HG02763 (cell line): ENCODE measurements around the gene SORCS3.

Experiments used
- ATAC-seq: cut with Tn5 transposase; IDR thresholded peaks from one replicate; pipeline ENCODE4 v1.9.1; 2021; ENCODE audit warnings: mild to moderate bottlenecking, moderate library complexity; ENCODE audit not compliant: unreplicated experiment

SORCS3 gene

DNA sequence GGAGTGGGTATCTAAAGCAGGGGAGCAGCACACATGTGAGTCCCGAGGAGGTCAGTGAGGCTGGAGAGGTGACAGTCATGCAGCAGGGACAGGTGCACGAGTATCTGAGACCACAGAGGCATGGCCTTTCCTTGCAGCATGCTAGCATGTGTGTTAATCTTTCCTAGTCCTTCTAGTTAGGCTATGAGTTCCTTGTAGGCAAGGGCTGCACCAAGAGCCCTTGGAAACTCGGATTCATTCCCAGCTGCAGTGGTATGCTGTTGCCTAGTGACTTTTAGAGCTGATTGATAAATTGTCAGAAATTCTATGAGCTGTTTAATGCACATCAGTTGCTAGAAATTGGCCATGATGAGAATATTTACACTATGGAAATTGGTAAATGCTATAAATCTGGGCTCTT, 132.0 kb downstream of the SORCS3 start:
- ATAC-seq: no peak

- ATAC-seq: no peak
Observed at GRCh38 chr10:104774234-104774633, 133.1 kb downstream of the SORCS3 start.

DNA sequence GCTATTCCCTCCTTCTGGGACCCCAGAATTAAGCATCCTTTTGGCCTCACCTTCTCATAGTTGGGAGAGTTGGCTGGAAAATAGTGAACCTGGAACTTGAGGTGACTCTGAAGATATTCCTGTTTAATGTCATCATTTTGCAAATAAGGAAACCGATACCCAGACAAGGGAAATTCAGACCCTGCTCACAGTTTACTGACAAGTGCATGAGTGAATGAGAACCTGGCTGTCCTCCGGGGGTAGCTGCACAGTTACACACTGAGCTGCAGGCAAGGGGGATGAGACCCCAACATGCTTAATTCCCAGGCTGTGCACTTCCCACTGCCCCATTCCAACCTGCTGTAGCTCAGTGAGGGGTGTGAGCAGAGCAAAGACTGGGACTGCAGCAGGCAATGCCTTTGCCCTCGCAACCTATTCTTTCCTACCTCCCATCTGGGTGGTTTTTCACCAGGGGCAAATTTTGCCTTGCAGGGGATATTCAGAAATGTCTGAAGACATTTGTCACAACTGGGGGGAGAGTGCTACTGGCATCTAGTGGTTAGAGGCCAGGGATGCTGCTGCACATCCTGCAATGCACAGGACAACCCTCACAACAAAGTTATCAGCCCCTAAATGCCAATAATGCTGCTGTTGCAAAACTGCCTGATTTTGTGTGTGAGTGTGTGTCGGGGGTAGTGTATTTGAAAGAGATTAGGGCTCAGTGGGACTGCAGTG, 136.2 kb downstream of the SORCS3 start:
- no peak for ATAC-seq

GRCh38 chr10:104778371-104778770, 137.3 kb downstream of the SORCS3 start:
- ATAC-seq: no peak

GRCh38 chr10:104779701-104780100, 138.6 kb downstream of the SORCS3 start:
- no peak for ATAC-seq

- no peak for ATAC-seq
Observed at GRCh38 chr10:104780165-104780564, 139.1 kb downstream of the SORCS3 start.

DNA sequence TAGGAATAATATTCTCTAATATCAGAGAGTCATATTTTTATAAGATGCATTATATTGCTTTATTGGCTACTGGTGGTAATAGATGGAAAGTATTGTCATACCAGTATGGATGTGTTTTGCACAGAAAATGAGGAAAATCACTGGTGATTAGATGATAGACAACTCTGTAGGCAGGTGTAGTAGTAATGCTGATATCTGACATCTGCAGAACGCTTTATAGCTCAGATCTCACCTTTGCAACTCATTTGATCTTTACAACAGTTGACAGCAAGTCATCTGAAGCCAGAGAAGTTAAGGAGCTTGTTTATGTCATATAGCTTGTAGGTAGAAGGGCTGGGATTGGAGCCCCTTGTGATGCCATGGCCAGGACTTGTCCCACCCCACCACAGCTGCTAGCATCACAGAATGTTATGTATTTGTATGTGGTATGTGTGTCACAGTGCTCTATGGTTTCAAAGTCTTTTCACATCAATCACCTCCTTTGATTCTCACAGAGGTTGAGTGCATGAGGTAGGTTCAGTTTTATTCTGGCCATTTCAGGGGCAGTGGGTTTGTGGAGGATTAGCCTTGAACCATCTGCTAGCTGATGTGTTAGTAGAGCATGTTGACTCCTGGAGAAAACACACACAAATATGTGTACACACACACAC, 140.0 kb downstream of the SORCS3 start:
- no peak for ATAC-seq

GRCh38 chr10:104784452-104784851, 143.4 kb downstream of the SORCS3 start:
- no peak for ATAC-seq

DNA sequence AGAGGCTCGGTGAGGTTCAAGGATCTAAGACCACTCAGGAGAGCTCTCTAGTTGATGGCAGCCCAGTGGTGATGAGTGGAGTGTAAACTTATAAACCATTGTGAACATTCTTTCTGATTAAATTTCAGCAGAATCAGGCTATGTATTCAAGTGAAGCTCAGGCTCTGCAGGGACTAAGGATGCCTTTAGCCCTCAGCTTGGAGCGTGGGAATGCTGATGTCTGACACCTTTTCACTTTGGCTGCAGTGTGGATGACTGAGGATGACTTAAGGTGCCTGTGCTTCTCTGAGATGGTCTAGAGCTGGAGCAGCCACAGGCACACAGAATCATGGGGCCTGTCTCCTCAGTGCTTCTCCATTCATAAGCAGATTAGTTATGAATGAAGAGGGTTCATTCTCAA, 150.4 kb downstream of the SORCS3 start:
- ATAC-seq: no peak

GRCh38 chr10:104795411-104795810, 154.3 kb downstream of the SORCS3 start:
- no peak for ATAC-seq

- no peak for ATAC-seq
Observed at GRCh38 chr10:104796823-104797222, 155.7 kb downstream of the SORCS3 start.

GRCh38 chr10:104802941-104803340, 161.9 kb downstream of the SORCS3 start:
- ATAC-seq: no peak

DNA sequence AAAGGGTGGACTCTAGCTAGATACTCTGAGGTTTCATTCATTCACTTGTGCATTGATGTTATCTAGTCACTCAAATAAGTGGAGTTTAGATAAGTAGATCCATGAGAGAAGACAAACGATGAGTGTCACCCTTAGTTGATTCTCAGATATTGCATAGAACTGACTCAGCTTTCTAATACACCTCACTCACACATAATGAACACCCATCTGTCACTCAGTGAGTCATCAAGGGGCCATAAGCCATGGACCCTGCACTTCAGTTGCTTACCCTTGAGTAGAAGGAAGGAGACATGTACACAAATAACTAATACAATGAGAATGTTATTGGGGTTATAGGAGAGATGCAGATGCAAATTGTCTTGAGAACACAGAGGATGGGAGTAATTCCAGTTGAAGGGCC, 163.8 kb downstream of the SORCS3 start:
- ATAC-seq: no peak

DNA sequence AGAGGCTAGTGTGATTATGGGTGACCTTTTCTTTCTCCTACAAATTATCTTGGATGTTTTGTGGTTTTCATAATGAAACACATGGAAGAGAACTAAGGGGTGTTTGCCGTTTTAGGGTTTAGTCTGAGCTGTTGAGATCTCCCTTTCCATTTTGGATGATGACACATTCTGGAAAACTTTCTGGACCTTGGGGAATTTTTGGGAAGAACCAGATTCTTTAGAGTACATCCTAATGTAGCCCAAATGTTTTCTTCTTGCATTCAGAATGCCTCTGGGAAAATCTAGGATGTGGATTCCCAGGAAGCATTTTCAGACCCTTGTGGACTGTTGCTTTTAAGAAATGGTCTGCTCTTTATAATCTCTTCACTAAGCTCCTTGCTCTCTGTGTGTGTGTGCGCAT, 165.7 kb downstream of the SORCS3 start:
- no peak for ATAC-seq

DNA sequence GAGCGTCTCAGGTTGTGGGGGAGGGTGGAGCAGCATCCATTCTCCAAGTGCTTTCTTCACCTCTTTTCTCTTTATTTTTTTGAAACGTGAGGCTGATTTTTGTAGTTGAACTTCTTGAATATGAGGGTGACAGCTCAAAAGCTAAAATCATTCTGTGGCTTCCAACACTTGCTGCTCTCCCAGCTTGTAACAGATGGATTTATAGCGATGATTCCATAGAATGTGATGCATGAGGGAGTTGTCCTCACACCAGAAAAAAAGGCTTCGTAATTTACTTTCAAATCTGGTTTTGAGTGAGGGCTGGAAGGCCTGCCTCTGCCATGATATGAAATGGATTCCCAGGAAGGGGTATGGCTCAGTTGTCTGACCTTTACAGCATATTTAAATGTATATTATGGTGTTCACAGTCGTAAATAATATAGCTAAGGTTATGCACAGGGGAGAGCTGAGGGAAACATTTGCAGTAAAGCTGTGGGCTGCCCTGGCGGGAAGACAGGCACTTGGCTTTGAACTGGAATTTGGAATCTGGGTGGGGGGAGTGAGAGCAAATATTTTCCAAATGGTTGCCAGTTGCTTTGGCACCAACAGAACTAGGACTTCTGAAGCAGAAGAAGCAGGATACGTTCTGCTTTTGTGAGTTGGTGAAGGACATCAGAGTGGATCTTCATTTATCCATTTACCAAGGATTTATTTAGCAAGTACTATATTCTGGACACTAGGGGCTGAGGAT, 166.7 kb downstream of the SORCS3 start:
- no peak for ATAC-seq

DNA sequence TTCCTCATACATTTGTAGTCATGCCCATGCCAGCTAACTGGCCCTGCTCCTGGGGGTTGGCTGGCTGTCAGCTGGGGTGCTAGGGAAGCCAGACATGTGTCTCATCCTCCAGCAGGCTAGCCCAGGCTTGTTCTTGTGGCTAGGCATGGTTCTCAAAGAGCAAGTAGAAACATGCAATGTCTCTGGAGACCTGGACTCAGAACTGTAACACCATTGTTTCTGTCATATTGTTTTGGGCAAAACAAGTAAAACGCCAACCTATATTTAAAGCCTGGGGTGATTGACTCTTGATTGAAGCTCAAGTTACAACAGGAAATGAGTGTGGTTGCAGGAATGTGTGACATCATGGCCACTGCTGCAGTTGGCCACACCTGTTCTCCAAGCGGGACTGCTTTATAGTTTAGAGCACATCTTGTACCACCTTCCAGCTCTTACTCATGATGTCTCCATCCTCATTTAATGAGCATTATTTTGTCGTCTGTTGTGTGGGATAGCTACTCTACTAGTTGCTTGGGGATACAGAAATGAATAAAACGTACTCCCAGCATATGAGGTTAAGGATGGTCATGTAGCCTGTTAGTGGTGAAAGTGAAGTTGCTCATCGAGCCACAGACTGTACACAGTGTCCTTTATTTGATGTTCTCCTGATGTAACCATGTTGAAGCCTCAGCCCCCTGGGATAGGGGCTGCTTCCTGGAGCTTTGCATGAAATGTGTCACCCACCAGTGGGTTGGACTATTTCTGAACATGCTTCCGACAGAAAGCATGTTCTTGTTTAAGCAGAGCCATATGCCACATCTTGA, 168.4 kb downstream of the SORCS3 start:
- peak; percentile 66 for ATAC-seq

GRCh38 chr10:104811166-104811565, 170.1 kb downstream of the SORCS3 start:
- ATAC-seq: no peak

- no peak for ATAC-seq
Observed at GRCh38 chr10:104816501-104816900, 175.4 kb downstream of the SORCS3 start.

DNA sequence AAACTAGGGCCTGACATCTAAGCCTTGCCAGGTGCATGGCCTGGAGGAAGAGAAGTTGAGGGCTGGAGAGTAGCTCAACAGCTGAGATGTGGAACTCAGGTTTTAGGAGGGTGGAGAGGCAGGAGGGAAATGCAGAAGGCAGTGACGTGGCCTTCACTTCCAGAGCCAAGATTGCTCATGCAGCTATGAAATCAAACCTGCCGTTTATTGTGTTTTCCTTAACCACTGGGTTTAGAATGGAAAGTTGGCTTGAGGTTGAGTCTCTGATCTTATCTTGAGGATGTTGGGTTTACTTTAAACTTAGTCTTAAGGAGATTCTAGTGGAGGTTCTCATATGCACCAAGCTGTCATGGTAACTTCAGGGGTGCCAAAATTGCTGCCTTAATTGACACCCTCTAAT, 178.6 kb downstream of the SORCS3 start:
- no peak for ATAC-seq

DNA sequence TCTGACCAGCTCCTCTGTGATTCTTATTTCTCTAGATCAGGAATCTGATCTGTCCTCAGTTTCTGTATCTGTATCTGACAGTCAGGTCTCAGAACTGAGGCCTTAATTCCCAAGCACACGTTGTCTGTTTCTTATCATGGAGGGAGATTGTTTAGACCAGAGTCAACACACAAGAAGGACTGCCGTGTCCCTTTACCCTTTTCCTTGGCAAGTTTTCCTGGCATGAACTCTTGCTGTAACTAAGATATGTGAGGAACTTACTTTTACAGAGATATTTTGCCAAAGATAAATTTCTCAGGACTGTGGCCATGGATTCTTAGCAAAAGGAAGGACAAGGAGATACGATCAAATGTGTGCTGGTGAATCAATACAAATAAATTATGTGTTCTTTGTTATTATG, 181.0 kb downstream of the SORCS3 start:
- ATAC-seq: no peak

- no peak for ATAC-seq
Observed at GRCh38 chr10:104824380-104825006, 183.4 kb downstream of the SORCS3 start.
